Ishikawa (cell line): ENCODE data around the gene CHST14.

Experiments
- CEBPB ChIP-seq: IDR thresholded peaks from 2 replicates; pipeline ENCODE4 v1.6.1; 2012
- CREB1 ChIP-seq: IDR thresholded peaks from 2 replicates; pipeline ENCODE4 v1.6.1; 2012; ENCODE audit warnings: low read depth
- EGR1 ChIP-seq: IDR thresholded peaks from 2 replicates; pipeline ENCODE4 v1.6.1; 2012
- EP300 ChIP-seq: IDR thresholded peaks from 2 replicates; pipeline ENCODE4 v1.6.1; 2012; ENCODE audit warnings: borderline replicate concordance
- FOXM1 ChIP-seq: IDR thresholded peaks from 2 replicates; pipeline ENCODE4 v1.6.1; 2012; ENCODE audit warnings: low read depth, borderline replicate concordance
- NFIC ChIP-seq: IDR thresholded peaks from 2 replicates; pipeline ENCODE4 v1.6.1; 2012
- RAD21 ChIP-seq: IDR thresholded peaks from 2 replicates; pipeline ENCODE4 v1.6.1; 2012; ENCODE audit warnings: low read depth
- TAF1 ChIP-seq: IDR thresholded peaks from 2 replicates; pipeline ENCODE4 v1.6.1; 2012; ENCODE audit warnings: low read depth, mild to moderate bottlenecking
- TCF12 ChIP-seq: IDR thresholded peaks from 2 replicates; pipeline ENCODE4 v1.6.1; 2012; ENCODE audit warnings: low read depth
- TEAD4 ChIP-seq: IDR thresholded peaks from 2 replicates; pipeline ENCODE4 v1.6.1; 2012
- YY1 ChIP-seq: IDR thresholded peaks from 2 replicates; pipeline ENCODE4 v1.6.1; 2012; ENCODE audit warnings: low read depth
- ZBTB7A ChIP-seq: IDR thresholded peaks from 2 replicates; pipeline ENCODE4 v1.6.1; 2012; ENCODE audit warnings: low read depth
- TF ChIP-seq, protein P1 (sequence below): IDR thresholded peaks from 2 replicates; pipeline ENCODE4 v1.6.1; 2012
- TF ChIP-seq, protein P2 (sequence below): IDR thresholded peaks from 2 replicates; pipeline ENCODE4 v1.6.1; 2012
- TF ChIP-seq, protein P3 (sequence below): IDR thresholded peaks from 2 replicates; pipeline ENCODE4 v1.6.1; 2012; ENCODE audit warnings: low read depth, mild to moderate bottlenecking

Gene CHST14

DNA sequence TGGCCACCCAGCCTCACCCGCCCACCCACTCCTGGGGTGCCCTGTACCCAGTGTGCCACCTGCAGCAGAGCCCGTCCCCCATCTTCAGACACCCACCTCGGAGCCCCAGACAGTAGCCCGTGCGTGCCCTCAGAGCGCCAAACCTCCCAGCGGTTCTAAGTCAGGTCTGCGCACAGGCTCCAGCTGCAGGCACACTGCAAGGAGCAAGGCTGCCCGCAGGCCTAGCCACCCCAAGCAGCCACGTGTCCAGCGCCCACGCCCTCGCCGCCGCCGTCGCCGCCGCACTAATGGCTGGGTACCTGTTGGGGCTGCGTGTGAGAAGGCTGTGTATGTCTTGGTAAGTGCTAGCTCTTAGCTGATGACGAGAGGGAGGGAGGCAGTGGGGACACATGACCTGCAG lies 8.8 kb upstream of the CHST14 start:
- TF ChIP-seq FOXM1 (no peak), CREB1 (no peak), TCF12 (no peak), YY1 (no peak), RAD21 (no peak), TAF1 (no peak), EP300 (no peak), ZBTB7A (no peak), TEAD4 (no peak), NFIC (no peak), CEBPB (no peak), EGR1 (no peak)
- TF ChIP-seq, protein P1, sequence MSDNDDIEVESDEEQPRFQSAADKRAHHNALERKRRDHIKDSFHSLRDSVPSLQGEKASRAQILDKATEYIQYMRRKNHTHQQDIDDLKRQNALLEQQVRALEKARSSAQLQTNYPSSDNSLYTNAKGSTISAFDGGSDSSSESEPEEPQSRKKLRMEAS: no peak
- TF ChIP-seq, protein P2, sequence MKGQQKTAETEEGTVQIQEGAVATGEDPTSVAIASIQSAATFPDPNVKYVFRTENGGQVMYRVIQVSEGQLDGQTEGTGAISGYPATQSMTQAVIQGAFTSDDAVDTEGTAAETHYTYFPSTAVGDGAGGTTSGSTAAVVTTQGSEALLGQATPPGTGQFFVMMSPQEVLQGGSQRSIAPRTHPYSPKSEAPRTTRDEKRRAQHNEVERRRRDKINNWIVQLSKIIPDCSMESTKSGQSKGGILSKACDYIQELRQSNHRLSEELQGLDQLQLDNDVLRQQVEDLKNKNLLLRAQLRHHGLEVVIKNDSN: no peak

DNA sequence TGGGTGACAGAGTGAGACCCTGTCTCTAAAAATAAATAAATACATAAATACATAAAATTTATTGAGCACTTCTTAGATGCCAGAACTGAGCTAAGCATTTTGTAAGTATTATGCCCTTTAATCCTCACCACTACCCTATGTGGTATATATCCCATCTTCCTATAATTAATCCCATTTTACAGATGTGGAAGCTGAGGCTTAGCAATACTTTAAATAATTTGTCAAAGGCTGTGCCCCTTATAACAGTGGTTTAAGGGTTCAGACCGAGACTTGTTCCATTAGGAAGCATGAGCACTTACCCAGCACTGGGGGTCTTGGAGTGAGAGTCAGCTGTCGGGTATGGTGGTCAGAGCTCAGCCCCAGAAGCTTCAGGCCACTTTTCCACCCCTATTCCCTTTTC lies 7.5 kb upstream of the CHST14 start:
- TF ChIP-seq ZBTB7A (no peak), CREB1 (no peak), TEAD4 (no peak), TCF12 (no peak), FOXM1 (no peak), NFIC (no peak), YY1 (no peak), CEBPB (no peak), RAD21 (no peak), TAF1 (no peak), EGR1 (no peak), EP300 (no peak)
- TF ChIP-seq, protein P2: no peak
- TF ChIP-seq, protein P1: no peak
- TF ChIP-seq, protein P3, sequence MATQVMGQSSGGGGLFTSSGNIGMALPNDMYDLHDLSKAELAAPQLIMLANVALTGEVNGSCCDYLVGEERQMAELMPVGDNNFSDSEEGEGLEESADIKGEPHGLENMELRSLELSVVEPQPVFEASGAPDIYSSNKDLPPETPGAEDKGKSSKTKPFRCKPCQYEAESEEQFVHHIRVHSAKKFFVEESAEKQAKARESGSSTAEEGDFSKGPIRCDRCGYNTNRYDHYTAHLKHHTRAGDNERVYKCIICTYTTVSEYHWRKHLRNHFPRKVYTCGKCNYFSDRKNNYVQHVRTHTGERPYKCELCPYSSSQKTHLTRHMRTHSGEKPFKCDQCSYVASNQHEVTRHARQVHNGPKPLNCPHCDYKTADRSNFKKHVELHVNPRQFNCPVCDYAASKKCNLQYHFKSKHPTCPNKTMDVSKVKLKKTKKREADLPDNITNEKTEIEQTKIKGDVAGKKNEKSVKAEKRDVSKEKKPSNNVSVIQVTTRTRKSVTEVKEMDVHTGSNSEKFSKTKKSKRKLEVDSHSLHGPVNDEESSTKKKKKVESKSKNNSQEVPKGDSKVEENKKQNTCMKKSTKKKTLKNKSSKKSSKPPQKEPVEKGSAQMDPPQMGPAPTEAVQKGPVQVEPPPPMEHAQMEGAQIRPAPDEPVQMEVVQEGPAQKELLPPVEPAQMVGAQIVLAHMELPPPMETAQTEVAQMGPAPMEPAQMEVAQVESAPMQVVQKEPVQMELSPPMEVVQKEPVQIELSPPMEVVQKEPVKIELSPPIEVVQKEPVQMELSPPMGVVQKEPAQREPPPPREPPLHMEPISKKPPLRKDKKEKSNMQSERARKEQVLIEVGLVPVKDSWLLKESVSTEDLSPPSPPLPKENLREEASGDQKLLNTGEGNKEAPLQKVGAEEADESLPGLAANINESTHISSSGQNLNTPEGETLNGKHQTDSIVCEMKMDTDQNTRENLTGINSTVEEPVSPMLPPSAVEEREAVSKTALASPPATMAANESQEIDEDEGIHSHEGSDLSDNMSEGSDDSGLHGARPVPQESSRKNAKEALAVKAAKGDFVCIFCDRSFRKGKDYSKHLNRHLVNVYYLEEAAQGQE: no peak

DNA sequence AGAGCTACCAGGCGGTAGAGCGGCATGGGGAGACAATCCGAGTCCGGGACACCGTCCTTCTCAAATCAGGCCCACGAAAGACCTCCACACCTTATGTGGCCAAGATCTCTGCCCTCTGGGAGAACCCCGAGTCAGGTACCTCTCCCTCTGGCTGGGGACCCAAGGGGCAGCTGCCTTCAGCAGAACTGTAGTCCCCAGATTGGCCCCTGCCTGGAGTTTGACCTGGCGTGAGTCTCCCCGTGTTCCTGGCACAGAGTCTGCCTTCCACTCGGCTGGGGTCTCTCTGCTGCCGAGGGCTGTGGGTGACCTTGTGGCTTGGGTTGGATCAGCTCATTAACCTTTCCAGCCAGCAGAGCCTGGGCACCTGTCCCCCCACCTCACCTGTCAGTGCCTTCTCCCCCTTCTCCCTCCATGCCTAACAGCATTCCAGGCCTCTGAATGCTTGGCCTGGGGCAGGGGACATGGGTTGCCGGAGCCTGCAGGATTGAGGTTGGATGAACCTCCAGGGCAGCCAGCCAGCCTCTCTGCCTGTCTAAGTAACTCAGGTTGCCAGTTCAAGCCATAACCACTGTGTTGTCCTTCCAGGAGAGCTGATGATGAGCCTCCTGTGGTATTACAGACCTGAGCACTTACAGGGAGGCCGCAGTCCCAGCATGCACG lies 6.8 kb upstream of the CHST14 start:
- TF ChIP-seq FOXM1 (no peak), YY1 (no peak), CREB1 (no peak), RAD21 (no peak), TEAD4 (no peak), NFIC (no peak), EP300 (no peak), ZBTB7A (no peak), TAF1 (no peak), TCF12 (no peak)
- TF ChIP-seq, protein P2: no peak
- TF ChIP-seq, protein P3: no peak
- TF ChIP-seq, protein P1: no peak

DNA sequence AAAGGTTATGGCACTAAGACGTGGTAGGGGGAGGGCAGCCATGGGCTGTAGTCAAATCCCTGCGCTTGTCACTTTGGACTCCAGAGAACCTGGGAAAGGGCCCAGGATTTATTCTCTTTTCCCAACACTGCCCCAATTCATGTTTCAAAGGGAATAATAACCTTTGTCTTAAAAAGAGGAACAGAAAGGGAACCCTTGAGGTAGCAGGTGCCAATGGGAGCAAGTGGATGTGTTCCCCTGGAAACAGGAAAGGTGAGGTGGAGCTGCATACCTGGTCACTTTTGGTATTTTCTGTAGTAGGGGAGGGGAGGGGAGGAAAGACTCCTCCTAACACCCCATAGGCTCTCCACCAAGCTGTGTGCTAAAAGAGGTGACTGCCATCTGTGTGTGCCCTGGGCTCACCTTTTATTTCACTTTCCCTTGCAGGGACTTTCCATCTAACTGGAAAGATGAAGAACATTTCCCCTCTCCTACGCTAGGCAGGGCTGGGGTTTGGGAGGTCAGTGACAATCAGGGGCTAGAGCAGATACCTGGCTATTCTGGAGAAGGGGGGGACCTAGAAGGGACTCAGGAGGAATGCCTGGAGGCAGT lies 6.1 kb upstream of the CHST14 start:
- TF ChIP-seq, protein P2: no peak
- TF ChIP-seq EGR1: no peak
- no peak for TF ChIP-seq CREB1
- no peak for TF ChIP-seq TAF1
- no peak for TF ChIP-seq TEAD4
- no peak for TF ChIP-seq TCF12
- TF ChIP-seq, protein P1: no peak
- no peak for TF ChIP-seq NFIC
- TF ChIP-seq ZBTB7A: no peak
- TF ChIP-seq YY1: no peak
- TF ChIP-seq, protein P3: no peak
- no peak for TF ChIP-seq FOXM1
- no peak for TF ChIP-seq CEBPB
- no peak for TF ChIP-seq EP300
- TF ChIP-seq RAD21: no peak
